ENCODE measurements around the gene PHLDB3.
"Not testable (repeated sequence)": the region's sequence is repeated elsewhere in the genome, so short reads cannot be mapped to it uniquely, and the experiment has no call there.

PHLDB3 gene

DNA sequence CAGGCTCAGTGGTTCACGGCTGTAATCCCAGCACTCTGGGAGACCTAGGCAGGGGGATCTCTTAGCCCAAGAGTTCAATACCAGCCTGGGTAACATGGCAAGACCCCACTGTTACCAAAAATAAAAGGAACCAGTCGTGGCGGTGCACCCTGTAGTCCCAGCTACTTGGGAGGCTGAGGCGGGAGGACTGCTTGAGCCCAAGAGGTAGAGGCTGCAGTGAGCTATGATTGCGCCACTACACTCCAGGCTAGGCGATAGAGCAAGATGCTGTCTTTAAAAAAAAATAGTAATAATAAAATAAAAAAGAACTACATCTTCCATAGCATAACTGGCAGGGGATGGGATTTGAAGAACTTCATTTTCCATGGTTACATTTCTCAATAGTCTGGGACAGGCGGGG lies 42.2 kb downstream of the PHLDB3 start:
- peak overlapping the region; percentile 86 for H3K4me3 Mint-ChIP-seq
- H3K27me3 Mint-ChIP-seq: no peaks in the 10 kb centered on the region
- H3K27ac Mint-ChIP-seq: peak overlapping the region; percentile 86
- peaks cover 34% of the 10 kb centered on the region for H3K4me1 Mint-ChIP-seq
- H3K36me3 Mint-ChIP-seq (ENCODE audit: low read depth): peaks cover 3% of the 10 kb centered on the region
- H3K9me3 Mint-ChIP-seq: no peaks in the 10 kb centered on the region
- no peak for ATAC-seq
- DNase-seq: no peak

DNA sequence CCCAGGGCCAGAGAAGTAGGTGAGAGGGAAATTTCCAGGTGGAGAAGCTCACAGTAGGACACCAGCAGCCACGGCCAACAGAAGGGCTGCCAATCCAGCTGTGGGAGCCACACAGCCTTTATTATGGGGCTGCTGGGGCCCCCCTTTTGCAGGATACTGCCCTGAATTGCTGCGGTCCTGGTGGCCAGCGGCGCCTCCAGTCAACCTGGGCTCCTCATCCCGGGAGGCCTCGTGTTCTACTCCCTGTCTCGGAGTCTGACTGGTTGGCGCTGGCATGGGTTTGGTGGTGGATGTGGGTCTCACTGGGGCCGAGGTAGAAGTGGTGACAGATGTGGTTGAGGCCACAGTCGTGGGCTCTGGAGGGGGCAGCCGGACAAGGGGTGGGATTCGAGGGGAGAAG lies 43.2 kb downstream of the PHLDB3 start:
- DNase-seq (no peak), ATAC-seq (no peak)
- Mint-ChIP-seq H3K9me3 (no peaks in the 10 kb centered on the region), H3K27ac (peak overlapping the region; percentile 86), H3K36me3 (ENCODE audit: low read depth) (peaks cover 3% of the 10 kb centered on the region), H3K27me3 (no peaks in the 10 kb centered on the region), H3K4me3 (peak overlapping the region; percentile 86), H3K4me1 (peaks cover 30% of the 10 kb centered on the region)

DNA sequence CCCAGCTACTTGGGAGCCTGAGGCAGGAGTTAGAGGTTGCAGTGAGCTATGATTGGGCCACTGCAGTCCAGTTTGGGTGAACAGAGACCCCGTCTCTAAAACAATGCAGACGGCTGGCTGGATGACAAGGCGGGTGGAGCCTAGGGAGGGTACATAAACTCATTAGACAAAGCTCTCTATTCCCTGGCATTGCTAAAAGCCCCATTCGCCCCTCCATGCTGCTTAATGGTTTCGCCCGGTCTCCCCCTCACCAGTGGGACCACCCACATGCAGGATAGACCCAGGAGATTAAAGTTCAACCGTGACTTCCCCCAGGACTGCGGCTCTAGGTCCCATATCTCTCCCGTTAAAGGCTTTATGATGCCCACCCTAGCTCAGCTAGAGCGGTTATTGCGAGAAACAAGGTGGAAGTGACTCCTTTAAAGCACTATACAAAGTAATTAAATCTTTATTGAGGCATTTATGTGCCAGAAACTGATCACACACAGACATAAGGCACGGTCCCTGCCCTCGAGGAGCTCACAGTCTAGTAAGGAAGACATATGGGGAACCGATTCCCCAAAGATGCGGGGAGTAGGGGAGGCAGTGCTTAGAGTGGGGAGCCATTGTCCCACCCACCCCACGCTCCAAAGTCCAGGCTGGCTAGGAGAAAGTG lies 44.1 kb downstream of the PHLDB3 start:
- Mint-ChIP-seq H3K36me3 (ENCODE audit: low read depth) (peaks cover 3% of the 10 kb centered on the region), H3K27me3 (no peaks in the 10 kb centered on the region), H3K27ac (no peak overlapping the region), H3K9me3 (no peaks in the 10 kb centered on the region), H3K4me3 (no peak overlapping the region), H3K4me1 (peaks cover 35% of the 10 kb centered on the region)
- DNase-seq (no peak), ATAC-seq (no peak)

DNA sequence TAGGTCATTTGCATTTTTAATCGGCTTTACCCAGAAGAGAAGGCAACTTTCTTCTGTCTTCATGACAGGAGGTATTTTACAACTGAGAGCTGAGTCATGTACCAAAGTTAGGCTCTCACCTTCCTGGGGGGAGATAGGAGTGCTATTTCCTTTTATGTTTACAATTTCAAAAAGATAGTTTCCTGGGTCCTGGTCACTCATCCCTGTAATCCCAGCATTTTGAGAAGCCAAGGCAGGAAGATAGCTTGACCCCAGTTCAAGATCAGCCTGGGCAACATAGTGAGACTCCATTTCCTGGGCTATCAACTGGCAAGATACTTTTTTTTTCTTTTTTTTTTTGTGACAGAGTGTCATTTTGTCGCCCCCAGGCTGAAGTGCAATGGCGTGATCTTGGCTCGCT lies 46.7 kb downstream of the PHLDB3 start:
- DNase-seq (no peak), ATAC-seq (no peak)
- Mint-ChIP-seq H3K4me1 (peaks cover 22% of the 10 kb centered on the region), H3K27ac (no peak overlapping the region), H3K9me3 (no peaks in the 10 kb centered on the region), H3K4me3 (no peak overlapping the region), H3K27me3 (no peaks in the 10 kb centered on the region), H3K36me3 (ENCODE audit: low read depth) (peaks cover 3% of the 10 kb centered on the region)

DNA sequence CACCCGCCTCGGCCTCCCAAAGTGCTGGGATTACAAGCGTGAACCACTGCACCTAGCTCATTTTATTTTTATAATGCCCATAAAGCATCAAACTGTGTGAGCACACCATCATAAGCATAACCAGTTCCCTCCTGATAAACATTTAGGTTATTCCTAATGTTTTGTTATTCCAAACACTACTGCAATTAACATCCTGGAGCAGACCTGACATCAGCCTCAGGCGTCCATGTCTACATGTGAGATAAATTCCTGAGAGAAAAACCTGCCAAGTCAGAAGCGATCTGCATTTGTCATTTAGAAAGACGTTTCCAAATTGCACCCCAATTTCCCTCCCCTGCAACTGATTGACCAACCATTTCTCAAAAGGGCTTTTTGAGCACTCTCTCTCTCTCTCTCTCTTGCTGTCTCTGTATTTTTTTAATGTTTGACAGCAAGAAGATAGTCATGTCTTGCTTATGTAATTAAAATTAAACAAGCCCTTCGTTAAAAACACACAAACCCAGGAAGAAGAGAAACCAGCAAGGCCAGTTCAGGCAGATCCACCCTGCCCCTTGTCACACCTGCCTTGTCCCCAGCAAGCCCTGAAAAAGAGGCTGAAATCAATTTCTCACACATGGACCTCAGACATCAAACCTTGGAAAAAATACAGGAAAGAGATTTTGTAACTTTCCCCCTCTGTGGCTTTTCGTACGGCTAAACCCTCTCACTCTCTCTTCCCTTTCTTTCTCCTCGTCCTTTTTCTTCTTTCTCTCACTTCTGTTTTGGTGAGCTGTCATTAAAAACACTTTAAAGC lies 49.0 kb downstream of the PHLDB3 start:
- ATAC-seq (no peak), DNase-seq (no peak)
- H3K4me1 Mint-ChIP-seq: peaks cover 16% of the 10 kb centered on the region
- no peaks in the 10 kb centered on the region for H3K36me3 Mint-ChIP-seq (ENCODE audit: low read depth)
- H3K4me3 Mint-ChIP-seq: no peak overlapping the region
- H3K27me3 Mint-ChIP-seq: no peaks in the 10 kb centered on the region
- H3K9me3 Mint-ChIP-seq: no peaks in the 10 kb centered on the region
- no peak overlapping the region for H3K27ac Mint-ChIP-seq

DNA sequence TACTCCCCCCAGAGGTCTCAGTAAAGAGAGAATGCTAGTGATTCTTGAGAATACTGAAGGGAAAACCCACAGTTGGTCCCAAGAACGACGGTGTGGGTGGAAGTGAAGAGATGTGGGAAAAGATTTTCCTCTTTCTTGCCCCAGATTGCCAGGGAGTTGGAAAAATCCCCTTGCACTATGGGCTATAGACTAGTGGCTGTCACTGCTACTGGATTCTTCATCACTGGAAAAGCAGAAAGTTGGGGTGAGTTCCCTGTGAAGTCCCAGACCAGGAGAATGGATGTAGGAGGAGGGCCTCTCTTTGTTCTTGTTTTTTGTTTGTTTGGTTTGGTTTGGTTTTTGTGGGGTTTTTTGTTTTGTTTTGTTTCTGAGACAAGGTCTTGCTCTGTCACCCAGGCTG lies 50.5 kb downstream of the PHLDB3 start:
- ATAC-seq: no peak
- no peak overlapping the region for H3K4me3 Mint-ChIP-seq
- H3K36me3 Mint-ChIP-seq (ENCODE audit: low read depth): no peaks in the 10 kb centered on the region
- no peak overlapping the region for H3K27ac Mint-ChIP-seq
- H3K4me1 Mint-ChIP-seq: peaks cover 18% of the 10 kb centered on the region
- no peaks in the 10 kb centered on the region for H3K9me3 Mint-ChIP-seq
- H3K27me3 Mint-ChIP-seq: no peaks in the 10 kb centered on the region
- no peak for DNase-seq

DNA sequence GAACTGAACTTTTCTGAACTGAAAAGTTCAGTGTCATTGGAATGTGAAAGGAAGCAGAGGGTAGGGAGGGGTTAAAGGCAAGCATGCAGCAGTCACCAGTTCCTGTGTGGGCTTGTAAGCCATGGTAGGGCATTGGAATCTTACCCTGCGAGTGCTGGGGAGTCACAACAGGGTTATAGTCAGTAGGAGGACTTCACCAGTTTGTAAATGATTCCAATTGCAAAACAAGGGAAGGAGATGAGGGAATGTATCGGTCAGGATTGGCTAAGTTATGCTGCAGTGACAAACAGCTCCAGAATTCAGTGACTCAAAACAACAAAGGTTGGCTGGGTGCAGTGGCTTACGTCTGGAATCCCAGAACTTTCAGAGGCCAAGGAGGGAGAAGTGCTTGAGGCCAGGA lies 52.0 kb downstream of the PHLDB3 start:
- ATAC-seq (no peak), DNase-seq (no peak)
- Mint-ChIP-seq H3K27ac (no peak overlapping the region), H3K36me3 (ENCODE audit: low read depth) (no peaks in the 10 kb centered on the region), H3K9me3 (no peaks in the 10 kb centered on the region), H3K27me3 (no peaks in the 10 kb centered on the region), H3K4me1 (peaks cover 18% of the 10 kb centered on the region), H3K4me3 (no peak overlapping the region)

DNA sequence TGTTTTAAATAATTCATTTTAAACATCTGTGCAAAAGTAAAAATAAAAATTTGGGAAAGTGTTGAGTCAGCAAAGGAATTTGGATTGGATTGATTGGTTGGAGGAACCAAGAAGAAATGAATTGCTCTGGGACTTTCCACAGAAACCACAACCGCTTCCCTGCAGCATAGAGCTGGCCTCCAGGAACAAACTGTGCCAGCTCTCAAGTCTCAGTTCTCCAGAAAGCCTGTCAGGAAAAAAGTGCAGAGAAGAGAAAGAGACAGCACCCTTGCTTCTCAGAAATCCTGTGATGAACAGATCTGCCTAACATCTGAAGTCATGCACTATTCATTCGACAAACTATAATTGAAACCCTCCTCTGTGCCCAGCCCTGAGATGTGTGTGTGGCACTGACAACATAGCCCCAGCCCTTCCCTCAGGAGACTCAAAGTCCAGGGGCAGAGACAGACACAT lies 54.0 kb downstream of the PHLDB3 start:
- Mint-ChIP-seq H3K27me3 (no peaks in the 10 kb centered on the region), H3K9me3 (no peaks in the 10 kb centered on the region), H3K4me1 (peaks cover 21% of the 10 kb centered on the region), H3K4me3 (no peak overlapping the region), H3K36me3 (ENCODE audit: low read depth) (no peaks in the 10 kb centered on the region), H3K27ac (no peak overlapping the region)
- DNase-seq (no peak), ATAC-seq (no peak)

DNA sequence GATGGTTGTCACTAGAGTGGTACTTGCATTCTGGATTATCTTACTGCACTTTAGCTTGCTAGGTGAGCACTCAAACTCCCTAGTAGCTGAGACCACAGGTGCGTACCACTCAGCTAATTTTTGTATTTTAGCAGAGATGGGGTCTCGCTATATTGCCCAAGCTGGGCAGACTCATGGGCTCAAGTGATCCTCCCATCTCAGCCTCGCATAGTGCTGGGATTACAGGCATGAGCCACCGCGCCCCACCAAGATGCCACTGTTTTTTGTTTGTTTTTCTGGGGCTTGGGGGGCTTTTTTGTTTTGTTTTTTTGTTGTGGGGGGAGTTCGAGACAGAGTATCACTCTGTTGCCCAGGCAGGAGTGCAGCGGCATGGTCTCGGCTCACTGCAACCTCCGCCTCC lies 56.9 kb downstream of the PHLDB3 start:
- Mint-ChIP-seq H3K9me3 (no peaks in the 10 kb centered on the region), H3K4me1 (peaks cover 24% of the 10 kb centered on the region), H3K36me3 (ENCODE audit: low read depth) (no peaks in the 10 kb centered on the region), H3K4me3 (no peak overlapping the region), H3K27ac (no peak overlapping the region), H3K27me3 (no peaks in the 10 kb centered on the region)
- DNase-seq (no peak), ATAC-seq (no peak)

DNA sequence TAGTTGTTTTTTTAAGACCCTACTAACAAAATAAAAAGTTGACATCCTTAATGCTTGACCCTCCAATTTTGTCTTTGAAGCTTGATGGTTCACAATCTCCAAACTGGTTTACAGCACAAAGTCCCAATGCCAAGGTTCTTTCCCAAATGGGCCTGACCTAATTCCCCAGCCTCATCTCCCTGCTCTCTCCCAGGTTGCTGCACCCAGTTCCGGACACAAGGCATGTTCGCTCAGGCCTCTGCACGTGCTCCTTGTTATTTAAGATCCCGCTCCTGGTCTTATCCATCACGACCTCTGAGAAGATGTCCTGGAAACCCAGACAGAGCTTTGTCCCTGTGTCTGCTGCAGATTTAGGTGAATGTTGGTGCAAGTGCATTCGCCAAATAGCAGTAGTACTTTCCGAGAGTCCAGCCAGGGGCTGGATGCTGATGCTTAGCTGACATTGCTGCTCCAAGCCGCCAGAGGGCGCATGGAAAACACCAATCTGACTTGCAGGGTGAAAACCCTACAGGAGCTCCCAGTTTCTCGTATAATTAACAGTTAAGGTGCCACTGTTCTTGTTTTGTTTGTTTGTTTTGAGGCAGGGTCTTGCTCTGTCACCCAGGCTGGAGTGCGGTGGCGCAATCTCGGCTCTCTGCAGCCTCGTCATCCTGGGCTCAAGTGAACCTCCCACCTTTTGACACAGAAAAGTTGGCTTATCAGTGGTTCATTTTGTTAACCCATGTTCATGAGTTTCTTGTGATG lies 57.6 kb downstream of the PHLDB3 start:
- no peak overlapping the region for H3K27ac Mint-ChIP-seq
- no peaks in the 10 kb centered on the region for H3K27me3 Mint-ChIP-seq
- peak; percentile 49 for ATAC-seq
- no peak overlapping the region for H3K4me3 Mint-ChIP-seq
- no peaks in the 10 kb centered on the region for H3K9me3 Mint-ChIP-seq
- peaks cover 18% of the 10 kb centered on the region for H3K4me1 Mint-ChIP-seq
- peak; percentile 76 for DNase-seq
- H3K36me3 Mint-ChIP-seq (ENCODE audit: low read depth): no peaks in the 10 kb centered on the region

DNA sequence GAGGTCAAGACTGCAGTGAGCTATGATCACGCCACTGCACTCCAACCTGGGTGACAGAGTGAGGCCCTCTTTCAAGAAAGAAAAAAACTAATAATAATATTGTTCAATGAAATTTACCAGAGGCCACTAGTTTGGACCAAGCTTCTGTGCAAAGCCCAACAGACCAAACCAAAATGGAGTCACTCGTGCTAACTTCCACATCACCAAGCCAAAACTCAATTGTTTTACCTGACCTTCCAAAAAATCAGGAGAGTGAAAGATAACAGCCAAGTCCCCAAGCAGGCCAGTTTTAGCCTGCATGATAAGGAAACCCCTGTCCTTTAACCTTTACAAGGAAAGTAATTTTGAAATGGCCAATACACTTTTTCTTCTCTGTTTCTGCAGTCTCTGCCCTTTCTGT lies 59.1 kb downstream of the PHLDB3 start:
- Mint-ChIP-seq H3K27me3 (no peaks in the 10 kb centered on the region), H3K9me3 (no peaks in the 10 kb centered on the region), H3K27ac (no peak overlapping the region), H3K4me1 (peaks cover 16% of the 10 kb centered on the region), H3K4me3 (no peak overlapping the region), H3K36me3 (ENCODE audit: low read depth) (no peaks in the 10 kb centered on the region)
- DNase-seq: no peak
- ATAC-seq: no peak

DNA sequence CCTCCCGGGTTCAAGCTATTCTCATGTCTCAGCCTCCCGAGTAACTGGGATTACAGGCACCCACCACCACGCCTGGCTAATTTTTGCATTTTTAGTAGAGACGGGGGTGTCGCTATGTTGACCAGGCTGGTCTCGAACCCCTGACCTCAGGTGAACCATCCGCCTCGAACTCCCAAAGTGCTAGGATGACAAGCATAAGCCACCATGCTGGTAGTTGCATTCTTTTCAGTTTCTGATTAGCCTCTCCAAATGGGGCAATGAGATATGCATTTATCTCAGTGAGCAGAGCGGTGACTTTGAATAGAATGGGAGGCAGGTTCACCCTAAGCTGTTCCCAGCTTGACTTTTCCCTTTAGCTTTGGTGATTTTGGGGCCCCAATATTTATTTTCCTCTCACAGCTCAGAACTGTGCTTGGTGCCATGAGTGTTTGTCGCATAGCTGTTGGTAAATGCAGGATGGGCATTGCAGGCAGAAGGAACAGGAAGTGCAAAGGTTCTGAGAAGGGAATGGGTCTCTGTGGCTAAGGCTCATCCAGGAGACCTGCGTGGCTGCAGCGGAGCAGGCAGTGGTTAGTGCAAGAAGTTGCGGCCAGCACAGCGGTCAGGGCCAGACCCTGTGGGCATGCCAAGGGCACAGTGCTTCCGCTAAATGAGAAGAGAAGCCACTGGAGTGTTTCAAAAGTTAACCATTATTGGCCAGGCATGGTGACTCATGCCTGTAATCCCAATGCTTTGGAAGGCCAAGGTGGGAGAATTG lies 59.8 kb downstream of the PHLDB3 start:
- no peak for ATAC-seq
- H3K36me3 Mint-ChIP-seq (ENCODE audit: low read depth): no peaks in the 10 kb centered on the region
- no peak for DNase-seq
- H3K27me3 Mint-ChIP-seq: no peaks in the 10 kb centered on the region
- H3K4me1 Mint-ChIP-seq: peaks cover 15% of the 10 kb centered on the region
- no peaks in the 10 kb centered on the region for H3K9me3 Mint-ChIP-seq
- no peak overlapping the region for H3K4me3 Mint-ChIP-seq
- no peak overlapping the region for H3K27ac Mint-ChIP-seq

DNA sequence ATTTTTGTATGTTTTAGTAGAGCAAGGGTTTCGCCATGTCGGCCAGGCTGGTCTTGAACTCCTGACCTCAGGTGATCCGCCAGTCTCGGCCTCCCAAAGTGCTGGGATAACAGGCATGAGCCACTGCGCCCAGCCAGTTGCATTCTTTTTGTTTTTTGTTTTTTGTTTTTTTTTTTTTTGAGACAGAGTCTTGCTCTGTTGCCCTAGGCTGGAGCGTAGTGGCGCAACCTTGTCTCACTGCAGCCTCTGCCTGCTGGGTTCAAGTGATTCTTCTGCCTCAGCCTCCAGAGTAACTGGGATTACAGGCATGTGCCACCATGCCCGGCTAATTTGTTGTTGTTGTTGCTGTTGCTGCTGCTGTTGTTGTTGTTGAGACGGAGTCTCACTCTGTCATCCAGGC lies 60.5 kb downstream of the PHLDB3 start:
- DNase-seq; H3K4me3 Mint-ChIP-seq; H3K27ac Mint-ChIP-seq; ATAC-seq; H3K27me3 Mint-ChIP-seq; H3K9me3 Mint-ChIP-seq; H3K36me3 Mint-ChIP-seq (ENCODE audit: low read depth): not testable (repeated sequence)
- peaks cover 20% of the 10 kb centered on the region for H3K4me1 Mint-ChIP-seq

DNA sequence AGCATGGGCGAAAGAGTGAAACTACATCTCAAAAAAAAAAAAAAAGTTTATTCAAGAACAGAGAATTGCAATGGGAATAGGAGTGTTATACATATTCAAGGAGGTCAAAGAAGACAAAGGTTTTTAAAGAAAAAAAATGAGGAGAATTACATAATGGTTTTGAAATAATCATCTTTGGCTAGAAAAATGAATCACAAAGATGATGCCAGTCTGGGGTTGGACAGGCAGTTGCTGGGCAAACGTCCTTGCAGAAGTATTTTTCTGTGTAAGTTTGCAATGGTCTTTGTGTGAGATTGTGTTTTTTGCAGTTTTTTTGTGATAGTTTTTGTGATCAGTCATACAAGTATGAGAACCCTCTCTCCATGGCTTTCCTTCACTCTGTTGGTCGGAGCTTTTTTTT lies 62.8 kb downstream of the PHLDB3 start:
- DNase-seq: no peak
- Mint-ChIP-seq H3K9me3 (no peaks in the 10 kb centered on the region), H3K27me3 (no peaks in the 10 kb centered on the region), H3K36me3 (ENCODE audit: low read depth) (no peaks in the 10 kb centered on the region), H3K27ac (no peak overlapping the region), H3K4me1 (peaks cover 33% of the 10 kb centered on the region), H3K4me3 (no peak overlapping the region)
- ATAC-seq: no peak
